ENCODE results near the gene HIVEP3. TPM values are rescaled to one million over a fixed set of nuclear protein-coding genes. Genes with fewer than 3 reads are reported as not detected.

Gene HIVEP3
- total and polyA plus RNA-seq, 2 experiments from 2014 or later: 0.57 to 5.9 TPM

DNA sequence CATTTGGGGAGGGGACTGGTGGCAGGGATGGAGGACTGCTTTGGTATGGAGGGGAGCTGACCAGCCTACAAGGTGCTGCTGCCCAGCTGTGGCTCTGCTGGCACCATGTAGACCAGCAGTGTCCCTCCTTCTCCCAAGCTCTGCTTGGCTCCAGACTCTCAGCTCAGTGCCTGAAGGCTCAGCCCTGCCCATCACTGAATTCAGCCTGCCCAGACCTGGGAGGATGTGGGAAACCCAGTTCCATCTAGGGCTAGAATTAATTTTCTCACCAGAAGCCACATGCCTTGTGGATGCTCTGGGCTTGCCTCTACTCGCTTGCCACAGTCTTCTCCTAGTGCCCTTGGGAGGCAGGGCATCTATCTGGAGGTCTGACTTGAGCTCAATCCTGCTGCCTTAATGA, 239.2 kb downstream of the HIVEP3 start:
- TF ChIP-seq EZH2phosphoT487 (IDR thresholded peaks at IDR 0.05; ENCODE audit: low read depth, severe bottlenecking, unreplicated experiment) (no peak), EZH2 (IDR thresholded peaks at IDR 0.05; ENCODE audit: borderline replicate concordance) (no peak)
- TF ChIP-seq, protein P1, sequence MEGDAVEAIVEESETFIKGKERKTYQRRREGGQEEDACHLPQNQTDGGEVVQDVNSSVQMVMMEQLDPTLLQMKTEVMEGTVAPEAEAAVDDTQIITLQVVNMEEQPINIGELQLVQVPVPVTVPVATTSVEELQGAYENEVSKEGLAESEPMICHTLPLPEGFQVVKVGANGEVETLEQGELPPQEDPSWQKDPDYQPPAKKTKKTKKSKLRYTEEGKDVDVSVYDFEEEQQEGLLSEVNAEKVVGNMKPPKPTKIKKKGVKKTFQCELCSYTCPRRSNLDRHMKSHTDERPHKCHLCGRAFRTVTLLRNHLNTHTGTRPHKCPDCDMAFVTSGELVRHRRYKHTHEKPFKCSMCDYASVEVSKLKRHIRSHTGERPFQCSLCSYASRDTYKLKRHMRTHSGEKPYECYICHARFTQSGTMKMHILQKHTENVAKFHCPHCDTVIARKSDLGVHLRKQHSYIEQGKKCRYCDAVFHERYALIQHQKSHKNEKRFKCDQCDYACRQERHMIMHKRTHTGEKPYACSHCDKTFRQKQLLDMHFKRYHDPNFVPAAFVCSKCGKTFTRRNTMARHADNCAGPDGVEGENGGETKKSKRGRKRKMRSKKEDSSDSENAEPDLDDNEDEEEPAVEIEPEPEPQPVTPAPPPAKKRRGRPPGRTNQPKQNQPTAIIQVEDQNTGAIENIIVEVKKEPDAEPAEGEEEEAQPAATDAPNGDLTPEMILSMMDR (IDR thresholded peaks at IDR 0.05; ENCODE audit: poor library complexity): no peak
- Histone ChIP-seq H3K27me3 (no peaks in the 10 kb centered on the region), H3K79me2 (no peaks in the 10 kb centered on the region), H3K9me2 (replicated peaks; ENCODE audit: insufficient read depth) (no peaks in the 10 kb centered on the region), H3K9me3 (ENCODE audit: low read depth) (no peaks in the 10 kb centered on the region), H3K4me2 (no peak overlapping the region), H2AFZ (no peak overlapping the region), H4K20me1 (ENCODE audit: insufficient read depth, poor library complexity, severe bottlenecking) (no peaks in the 10 kb centered on the region), H3K27ac (no peak overlapping the region), H3K4me3 (no peak overlapping the region), H3K36me3 (replicated peaks; ENCODE audit: insufficient read depth, low read depth) (no peaks in the 10 kb centered on the region), H3K4me1 (ENCODE audit: insufficient read depth) (peaks cover 3% of the 10 kb centered on the region)
- no peak for DNase-seq (ENCODE audit: low spot score)
- 93% methylated on average over 1 of the region's 1 CpG for WGBS (ENCODE audit: low lambda C conversion rate, missing lambda C conversion rate)

DNA sequence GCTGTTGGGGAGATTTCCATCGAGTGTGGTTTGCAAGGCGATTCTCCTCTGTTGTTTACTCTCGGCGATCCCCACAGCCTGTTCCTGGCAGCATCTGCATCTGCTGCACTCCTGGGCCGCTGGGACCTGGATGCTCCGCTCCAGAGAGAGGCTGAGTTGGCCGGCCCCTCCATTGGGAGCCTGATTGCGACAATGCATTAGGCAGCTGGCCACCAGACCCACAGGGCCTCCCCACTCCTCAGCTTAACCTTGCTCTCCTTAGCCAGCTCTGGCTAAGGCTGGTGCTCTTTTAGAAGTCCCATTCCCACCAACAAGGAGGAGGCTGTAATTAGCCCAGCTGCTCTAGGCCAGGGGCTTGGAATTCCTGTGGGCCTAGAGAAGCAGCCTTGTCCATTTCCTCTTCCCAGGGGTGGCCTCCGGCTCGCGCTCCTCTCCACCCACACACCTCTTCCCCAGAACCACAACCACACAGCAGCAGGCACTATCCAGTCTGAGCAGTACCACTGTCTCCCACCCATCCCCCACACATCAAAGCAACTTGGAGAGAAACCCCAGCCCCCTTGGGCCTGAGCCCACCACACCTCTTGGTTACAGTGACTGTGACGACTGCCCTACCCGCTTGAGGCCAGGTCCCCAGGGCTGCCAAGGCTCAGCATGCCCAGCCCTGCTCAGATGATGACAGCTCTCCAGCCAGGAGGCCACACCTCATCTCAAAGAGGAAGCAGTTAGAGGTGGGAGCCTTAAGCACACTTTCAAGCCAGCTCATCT, 240.4 kb downstream of the HIVEP3 start:
- H3K4me1 ChIP-seq (ENCODE audit: insufficient read depth): peaks cover 4% of the 10 kb centered on the region
- no peaks in the 10 kb centered on the region for H3K36me3 ChIP-seq (replicated peaks; ENCODE audit: insufficient read depth, low read depth)
- no peak for DNase-seq (ENCODE audit: low spot score)
- H3K9me3 ChIP-seq (ENCODE audit: low read depth): no peaks in the 10 kb centered on the region
- H3K79me2 ChIP-seq: no peaks in the 10 kb centered on the region
- no peak overlapping the region for H3K4me3 ChIP-seq
- H3K27ac ChIP-seq: no peak overlapping the region
- H3K27me3 ChIP-seq: no peaks in the 10 kb centered on the region
- TF ChIP-seq, protein P1 (IDR thresholded peaks at IDR 0.05; ENCODE audit: poor library complexity): no peak
- TF ChIP-seq EZH2phosphoT487 (IDR thresholded peaks at IDR 0.05; ENCODE audit: low read depth, severe bottlenecking, unreplicated experiment): no peak
- H3K9me2 ChIP-seq (replicated peaks; ENCODE audit: insufficient read depth): no peaks in the 10 kb centered on the region
- H2AFZ ChIP-seq: no peak overlapping the region
- no peaks in the 10 kb centered on the region for H4K20me1 ChIP-seq (ENCODE audit: insufficient read depth, poor library complexity, severe bottlenecking)
- H3K4me2 ChIP-seq: no peak overlapping the region
- 69% methylated on average over 13 of the region's 13 CpGs for WGBS (ENCODE audit: low lambda C conversion rate, missing lambda C conversion rate)

DNA sequence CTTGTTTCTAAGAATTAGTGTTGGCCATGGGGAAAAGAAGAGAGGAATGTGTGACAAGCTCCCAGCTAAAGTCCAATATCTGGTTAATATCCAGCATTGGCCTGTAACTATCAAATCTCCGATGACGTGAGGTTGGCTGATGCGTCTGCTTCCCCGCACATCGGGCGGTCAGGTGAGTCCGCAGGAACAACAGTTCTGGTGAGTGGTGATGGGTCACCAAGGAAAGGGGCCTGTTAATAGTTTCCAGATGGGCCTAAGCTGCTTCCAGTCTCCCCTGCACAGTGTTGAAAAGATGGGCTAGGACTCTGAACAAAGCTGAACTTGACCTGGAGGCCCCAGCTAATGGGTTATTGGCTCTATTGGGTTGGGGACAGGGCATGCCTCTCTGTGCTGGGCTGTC, 241.1 kb downstream of the HIVEP3 start:
- H3K27ac ChIP-seq: no peak overlapping the region
- 77% methylated on average over 7 of the region's 7 CpGs for WGBS (ENCODE audit: low lambda C conversion rate, missing lambda C conversion rate)

DNA sequence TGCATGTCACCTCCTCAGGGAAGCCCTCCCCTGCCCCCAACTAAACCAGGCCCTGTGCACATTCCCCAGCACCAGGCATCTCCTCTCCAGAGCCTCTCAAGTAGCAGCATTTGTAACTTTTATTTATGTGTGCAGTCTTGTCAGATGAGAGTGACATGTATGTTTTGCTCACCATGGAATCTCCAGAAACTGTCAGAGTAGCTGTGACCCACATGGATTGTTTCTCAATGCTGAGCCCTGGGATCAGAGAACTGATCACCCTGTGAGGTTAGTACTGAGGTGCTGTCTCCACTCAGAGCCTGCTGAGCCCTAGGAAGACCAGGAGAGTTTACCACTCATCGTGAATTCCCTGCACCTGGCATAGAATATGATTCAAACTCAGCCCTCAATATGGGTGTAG, 243.3 kb downstream of the HIVEP3 start:
- Histone ChIP-seq H2AFZ (no peak overlapping the region), H3K4me2 (no peak overlapping the region), H3K27ac (no peak overlapping the region), H3K79me2 (no peaks in the 10 kb centered on the region), H3K9me2 (replicated peaks; ENCODE audit: insufficient read depth) (no peaks in the 10 kb centered on the region), H3K36me3 (replicated peaks; ENCODE audit: insufficient read depth, low read depth) (no peaks in the 10 kb centered on the region), H3K9me3 (ENCODE audit: low read depth) (no peaks in the 10 kb centered on the region), H3K27me3 (no peaks in the 10 kb centered on the region), H4K20me1 (ENCODE audit: insufficient read depth, poor library complexity, severe bottlenecking) (no peaks in the 10 kb centered on the region), H3K4me3 (no peak overlapping the region), H3K4me1 (ENCODE audit: insufficient read depth) (peaks cover 19% of the 10 kb centered on the region)
- WGBS (ENCODE audit: low lambda C conversion rate, missing lambda C conversion rate): 91% methylated on average over 1 of the region's 1 CpG
- TF ChIP-seq, protein P1 (IDR thresholded peaks at IDR 0.05; ENCODE audit: poor library complexity): no peak
- TF ChIP-seq EZH2phosphoT487 (IDR thresholded peaks at IDR 0.05; ENCODE audit: low read depth, severe bottlenecking, unreplicated experiment) (no peak), EZH2 (IDR thresholded peaks at IDR 0.05; ENCODE audit: borderline replicate concordance) (no peak)
- no peak for DNase-seq (ENCODE audit: low spot score)

More for the DNA sequence above, 241.1 kb downstream of the HIVEP3 start:
- Histone ChIP-seq H2AFZ (no peak overlapping the region), H3K27me3 (no peaks in the 10 kb centered on the region), H3K36me3 (replicated peaks; ENCODE audit: insufficient read depth, low read depth) (no peaks in the 10 kb centered on the region), H3K79me2 (no peaks in the 10 kb centered on the region), H4K20me1 (ENCODE audit: insufficient read depth, poor library complexity, severe bottlenecking) (no peaks in the 10 kb centered on the region), H3K4me2 (no peak overlapping the region), H3K4me1 (ENCODE audit: insufficient read depth) (peaks cover 11% of the 10 kb centered on the region), H3K9me3 (ENCODE audit: low read depth) (no peaks in the 10 kb centered on the region), H3K4me3 (no peak overlapping the region), H3K9me2 (replicated peaks; ENCODE audit: insufficient read depth) (no peaks in the 10 kb centered on the region)
- TF ChIP-seq EZH2phosphoT487 (IDR thresholded peaks at IDR 0.05; ENCODE audit: low read depth, severe bottlenecking, unreplicated experiment): no peak
- no peak for DNase-seq (ENCODE audit: low spot score)
